ENCODE results near the gene SLC36A4. TPM values are rescaled to one million over a fixed set of nuclear protein-coding genes. Genes with fewer than 3 reads are reported as not detected.

Gene SLC36A4
- total and polyA plus RNA-seq, 2 of the 13 experiments (the other 11 are each of a cell fraction or from before 2014, with no cell fraction given), result 7.3 to 9.5 TPM

DNA sequence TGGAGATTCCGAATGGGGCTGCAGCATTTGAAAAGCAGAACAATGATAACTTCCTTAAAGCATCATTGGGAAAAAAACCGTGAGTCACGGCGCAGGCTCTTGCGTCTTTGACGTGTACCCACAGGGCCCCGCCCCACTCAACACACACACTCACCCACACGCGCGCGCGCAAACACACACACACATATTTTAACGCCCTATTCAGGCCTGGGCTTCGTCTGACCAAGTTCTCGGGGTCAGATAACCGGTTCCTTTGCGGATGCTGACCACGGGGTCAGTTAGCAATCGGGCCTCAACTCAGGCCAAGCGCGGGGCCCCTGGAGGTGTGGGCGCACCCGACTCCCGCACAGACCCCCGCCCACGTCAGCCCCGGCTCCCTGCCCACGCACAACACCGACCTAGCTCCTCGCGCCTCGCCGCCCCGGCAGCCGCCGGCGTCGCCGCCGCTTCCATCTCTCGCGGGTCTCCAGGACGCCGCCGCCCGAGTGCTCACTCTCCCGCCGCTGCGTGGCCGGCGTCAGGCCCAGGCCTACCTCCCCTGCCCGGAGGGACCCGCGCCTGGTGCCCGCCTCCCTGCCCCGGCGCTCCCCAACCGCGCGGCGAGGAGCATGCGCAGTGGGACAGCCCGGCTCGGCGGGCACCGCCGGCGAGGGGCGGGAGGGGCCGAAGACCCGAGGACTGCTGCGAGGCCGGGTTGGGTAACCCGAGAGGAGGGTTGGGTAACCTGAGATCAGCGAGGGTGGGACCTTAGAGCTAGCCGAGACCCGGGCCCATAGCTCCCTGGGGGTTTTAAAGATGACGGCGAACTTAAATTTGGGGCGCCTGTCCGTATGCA is at the start of gene SLC36A4 (continued):
- TF ChIP-seq ZNF639 (CRISPR knock-in tag; conservative IDR thresholded peaks at IDR 0.05), result 0 out of 2 replicates have a peak, but pooled peaks have one; percentile 21
- no peak for TF ChIP-seq MAFF (IDR thresholded peaks at IDR 0.05; ENCODE audit: low read depth, low read length)
- TF ChIP-seq, protein P1, sequence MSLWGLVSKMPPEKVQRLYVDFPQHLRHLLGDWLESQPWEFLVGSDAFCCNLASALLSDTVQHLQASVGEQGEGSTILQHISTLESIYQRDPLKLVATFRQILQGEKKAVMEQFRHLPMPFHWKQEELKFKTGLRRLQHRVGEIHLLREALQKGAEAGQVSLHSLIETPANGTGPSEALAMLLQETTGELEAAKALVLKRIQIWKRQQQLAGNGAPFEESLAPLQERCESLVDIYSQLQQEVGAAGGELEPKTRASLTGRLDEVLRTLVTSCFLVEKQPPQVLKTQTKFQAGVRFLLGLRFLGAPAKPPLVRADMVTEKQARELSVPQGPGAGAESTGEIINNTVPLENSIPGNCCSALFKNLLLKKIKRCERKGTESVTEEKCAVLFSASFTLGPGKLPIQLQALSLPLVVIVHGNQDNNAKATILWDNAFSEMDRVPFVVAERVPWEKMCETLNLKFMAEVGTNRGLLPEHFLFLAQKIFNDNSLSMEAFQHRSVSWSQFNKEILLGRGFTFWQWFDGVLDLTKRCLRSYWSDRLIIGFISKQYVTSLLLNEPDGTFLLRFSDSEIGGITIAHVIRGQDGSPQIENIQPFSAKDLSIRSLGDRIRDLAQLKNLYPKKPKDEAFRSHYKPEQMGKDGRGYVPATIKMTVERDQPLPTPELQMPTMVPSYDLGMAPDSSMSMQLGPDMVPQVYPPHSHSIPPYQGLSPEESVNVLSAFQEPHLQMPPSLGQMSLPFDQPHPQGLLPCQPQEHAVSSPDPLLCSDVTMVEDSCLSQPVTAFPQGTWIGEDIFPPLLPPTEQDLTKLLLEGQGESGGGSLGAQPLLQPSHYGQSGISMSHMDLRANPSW (CRISPR knock-in tag; IDR thresholded peaks at IDR 0.05; ENCODE audit: borderline replicate concordance), result no peak
- no peak for TF ChIP-seq MATR3 (CRISPR knock-in tag; IDR thresholded peaks at IDR 0.05)
- peak; percentile 38 for TF ChIP-seq ZNF510 (CRISPR knock-in tag; IDR thresholded peaks at IDR 0.05; ENCODE audit: low read depth)
- 0 out of 2 replicates have a peak, but pooled peaks have one; percentile 26 for TF ChIP-seq GATAD2A (CRISPR knock-in tag; IDR thresholded peaks at IDR 0.05)
- TF ChIP-seq ZBTB38 (CRISPR knock-in tag; IDR thresholded peaks at IDR 0.05), result peak; percentile 77; the same call in 1 of the 2 replicates
- TF ChIP-seq MED13 (CRISPR knock-in tag; IDR thresholded peaks at IDR 0.05), result peak; percentile 76; the same call in 1 of the 2 replicates
- TF ChIP-seq, protein P2, sequence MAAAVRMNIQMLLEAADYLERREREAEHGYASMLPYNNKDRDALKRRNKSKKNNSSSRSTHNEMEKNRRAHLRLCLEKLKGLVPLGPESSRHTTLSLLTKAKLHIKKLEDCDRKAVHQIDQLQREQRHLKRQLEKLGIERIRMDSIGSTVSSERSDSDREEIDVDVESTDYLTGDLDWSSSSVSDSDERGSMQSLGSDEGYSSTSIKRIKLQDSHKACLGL (CRISPR knock-in tag; IDR thresholded peaks at IDR 0.05), result peak; percentile 79; the same call in 1 of the 2 replicates
- TF ChIP-seq TBL1XR1 (IDR thresholded peaks at IDR 0.05; ENCODE audit: borderline replicate concordance, low read length, partially characterized antibody), result no peak
- TF ChIP-seq ZBTB7B (CRISPR knock-in tag; IDR thresholded peaks at IDR 0.05), result peak; percentile 69; the same call in 1 of the 2 replicates
- TF ChIP-seq ZNF670 (CRISPR knock-in tag; IDR thresholded peaks at IDR 0.05; ENCODE audit: borderline replicate concordance), result peak; percentile 72; the same call in 1 of the 2 replicates
- TF ChIP-seq ZNF44 (CRISPR knock-in tag; IDR thresholded peaks at IDR 0.05), result 0 out of 2 replicates have a peak, but pooled peaks have one; percentile 59
- no peak for TF ChIP-seq ZNF280D (CRISPR knock-in tag; IDR thresholded peaks at IDR 0.05)
- TF ChIP-seq KAT8 (CRISPR knock-in tag; IDR thresholded peaks at IDR 0.05), result no peak
- 0 out of 2 replicates have a peak, but pooled peaks have one; percentile 77 for TF ChIP-seq ZNF546 (CRISPR knock-in tag; conservative IDR thresholded peaks at IDR 0.05)

Measured in HepG2 (cell line).